Fibroblast of lung (primary cell): ENCODE data around the gene KCNK18. TPM values are rescaled to one million over a fixed set of nuclear protein-coding genes. Genes with fewer than 3 reads are reported as not detected.

Experiments
- DNase-seq, 2 donors: peaks; one replicate each; pipeline versions ENCODE4 v3.0.0 to v3.0.0-alpha.2; 2010; ENCODE audit warnings: low read depth in 2 of 2
- H2AFZ ChIP-seq: 2 replicates; pipeline ENCODE4 v1.5.1; 2012; ENCODE audit warnings: low read length, control low read depth, inconsistent platforms
- H3K27ac ChIP-seq: 2 replicates; pipeline ENCODE4 v1.5.1; 2011; ENCODE audit warnings: low read length, control low read depth; ENCODE audit not compliant: insufficient read depth
- H3K27me3 ChIP-seq: 2 replicates; pipeline ENCODE4 v1.5.1; 2011; ENCODE audit warnings: mild to moderate bottlenecking, low read length; ENCODE audit not compliant: control insufficient read depth, insufficient read depth
- H3K36me3 ChIP-seq: 2 replicates; pipeline ENCODE4 v1.5.1; 2011; ENCODE audit warnings: low read length; ENCODE audit not compliant: control insufficient read depth, insufficient read depth
- H3K4me1 ChIP-seq: 2 replicates; pipeline ENCODE4 v1.5.1; 2011; ENCODE audit warnings: low read length; ENCODE audit not compliant: control insufficient read depth, insufficient read depth; ENCODE audit errors: extremely low read depth
- H3K4me2 ChIP-seq: 2 replicates; pipeline ENCODE4 v1.5.1; 2011; ENCODE audit warnings: low read length, control low read depth; ENCODE audit not compliant: insufficient read depth; ENCODE audit errors: extremely low read depth
- H3K4me3 ChIP-seq, 4 experiments: fragments of 200-600 bp in 1 of 4; sonication (generic) in 1 of 4; replicated peaks in 1 of 4; 2 replicates each; pipeline ENCODE4 v1.5.1; 2011 to 2016; ENCODE audit warnings: low read length in 4 of 4, low read depth in 3 of 4, mild to moderate bottlenecking in 3 of 4, control low read depth in 2 of 4, inconsistent platforms in 1 of 4, mixed read lengths in 1 of 4; ENCODE audit not compliant: insufficient read depth in 1 of 4; ENCODE audit errors: control extremely low read depth in 1 of 4
- H3K79me2 ChIP-seq: 2 replicates; pipeline ENCODE4 v1.5.1; 2012; ENCODE audit warnings: mild to moderate bottlenecking, low read length, inconsistent platforms; ENCODE audit not compliant: control insufficient read depth, insufficient read depth
- H3K9ac ChIP-seq: 2 replicates; pipeline ENCODE4 v1.5.1; 2011; ENCODE audit warnings: mild to moderate bottlenecking, low read length, control low read depth; ENCODE audit not compliant: insufficient read depth
- H3K9me3 ChIP-seq: 2 replicates; pipeline ENCODE4 v1.5.1; 2012; ENCODE audit warnings: low read depth, low read length; ENCODE audit not compliant: control insufficient read depth, insufficient read depth
- H4K20me1 ChIP-seq: 2 replicates; pipeline ENCODE4 v1.5.1; 2011; ENCODE audit warnings: low read length; ENCODE audit not compliant: control insufficient read depth, insufficient read depth; ENCODE audit errors: extremely low read depth
- EZH2 ChIP-seq: IDR thresholded peaks from 2 replicates; pipeline ENCODE4 v1.5.1; 2012; ENCODE audit warnings: low read length, control low read depth, mild to moderate bottlenecking; ENCODE audit errors: missing control alignments
- polyA plus RNA-seq, 2 donors: library from polyadenylated mRNA; depleted of rRNA in 1 of 2; stranded (reverse) in 1 of 2; unstranded in 1 of 2; fragments of >200 nt; gene quantifications; 2 replicates each; pipeline ENCODE4 v1.2.1, GENCODE V29; 2011 to 2012; ENCODE audit warnings: missing spikeins in 1 of 2
- total RNA-seq: library from RNA; depleted of rRNA; stranded (reverse); fragments of >200 nt; gene quantifications from 2 replicates; pipeline ENCODE4 v1.2.1, GENCODE V29; 2014
- TF ChIP-seq, protein P1 (sequence below), 2 donors: IDR thresholded peaks in 1 of 2; conservative IDR thresholded peaks in 1 of 2; 1 replicate in 1 of 2; 2 replicates in 1 of 2; pipeline ENCODE4 v1.5.1; 2011 to 2012; ENCODE audit warnings: low read length in 2 of 2, control low read depth in 1 of 2, inconsistent platforms in 1 of 2, low read depth in 1 of 2, mild to moderate bottlenecking in 1 of 2

Gene KCNK18
- total and polyA plus RNA-seq, 2 donors (not counting 1 experiment from before 2014, with no cell fraction given): not detected

GRCh38 chr10:117158297-117158696, 39.0 kb upstream of the KCNK18 start:
- TF ChIP-seq EZH2: no peak
- TF ChIP-seq, protein P1, sequence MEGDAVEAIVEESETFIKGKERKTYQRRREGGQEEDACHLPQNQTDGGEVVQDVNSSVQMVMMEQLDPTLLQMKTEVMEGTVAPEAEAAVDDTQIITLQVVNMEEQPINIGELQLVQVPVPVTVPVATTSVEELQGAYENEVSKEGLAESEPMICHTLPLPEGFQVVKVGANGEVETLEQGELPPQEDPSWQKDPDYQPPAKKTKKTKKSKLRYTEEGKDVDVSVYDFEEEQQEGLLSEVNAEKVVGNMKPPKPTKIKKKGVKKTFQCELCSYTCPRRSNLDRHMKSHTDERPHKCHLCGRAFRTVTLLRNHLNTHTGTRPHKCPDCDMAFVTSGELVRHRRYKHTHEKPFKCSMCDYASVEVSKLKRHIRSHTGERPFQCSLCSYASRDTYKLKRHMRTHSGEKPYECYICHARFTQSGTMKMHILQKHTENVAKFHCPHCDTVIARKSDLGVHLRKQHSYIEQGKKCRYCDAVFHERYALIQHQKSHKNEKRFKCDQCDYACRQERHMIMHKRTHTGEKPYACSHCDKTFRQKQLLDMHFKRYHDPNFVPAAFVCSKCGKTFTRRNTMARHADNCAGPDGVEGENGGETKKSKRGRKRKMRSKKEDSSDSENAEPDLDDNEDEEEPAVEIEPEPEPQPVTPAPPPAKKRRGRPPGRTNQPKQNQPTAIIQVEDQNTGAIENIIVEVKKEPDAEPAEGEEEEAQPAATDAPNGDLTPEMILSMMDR (conservative IDR thresholded peaks at IDR 0.05 in 1 of 2, IDR thresholded peaks at IDR 0.05 in 1 of 2; ENCODE audit: low read depth in 1 of 2, low read length in 2 of 2): no peak
- Histone ChIP-seq H3K9ac (no peak overlapping the region), H3K27ac (no peak overlapping the region), H3K79me2 (no peaks in the 10 kb centered on the region), H3K4me1 (no peaks in the 10 kb centered on the region), H3K4me3 (no peak overlapping the region), H3K36me3 (no peaks in the 10 kb centered on the region), H2AFZ (no peak overlapping the region), H3K27me3 (peaks cover 15% of the 10 kb centered on the region), H4K20me1 (no peaks in the 10 kb centered on the region), H3K4me2 (no peak overlapping the region), H3K9me3 (no peaks in the 10 kb centered on the region)
- no peak for DNase-seq

GRCh38 chr10:117159390-117159789, 37.9 kb upstream of the KCNK18 start:
- Histone ChIP-seq H3K36me3 (no peaks in the 10 kb centered on the region), H3K4me2 (no peak overlapping the region), H3K27me3 (peaks cover 26% of the 10 kb centered on the region), H3K9me3 (no peaks in the 10 kb centered on the region), H2AFZ (no peak overlapping the region), H3K9ac (no peak overlapping the region), H3K27ac (no peak overlapping the region), H3K79me2 (no peaks in the 10 kb centered on the region), H4K20me1 (no peaks in the 10 kb centered on the region), H3K4me3 (no peak overlapping the region), H3K4me1 (no peaks in the 10 kb centered on the region)
- TF ChIP-seq EZH2: no peak
- TF ChIP-seq, protein P1 (conservative IDR thresholded peaks at IDR 0.05 in 1 of 2, IDR thresholded peaks at IDR 0.05 in 1 of 2; ENCODE audit: low read depth in 1 of 2, low read length in 2 of 2): no peak
- no peak for DNase-seq

DNA sequence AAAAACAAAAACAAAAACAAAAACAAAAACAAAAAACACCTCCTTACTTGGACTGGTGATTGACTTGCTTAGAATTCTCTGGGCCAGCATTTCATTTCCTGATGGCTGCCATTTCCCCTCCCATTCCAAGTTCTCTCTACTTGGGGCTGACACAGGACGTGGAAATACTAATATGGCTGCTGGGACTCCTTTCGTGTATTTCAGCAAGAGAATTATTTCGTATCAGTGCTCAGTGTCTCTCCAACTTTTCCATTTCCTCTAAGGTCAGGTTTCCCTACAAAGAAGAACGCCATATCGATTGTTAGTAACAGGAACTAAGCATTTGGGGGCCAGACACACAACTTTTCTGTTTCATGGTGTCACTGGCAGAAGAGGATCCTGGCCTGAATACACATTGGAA, 36.7 kb upstream of the KCNK18 start:
- H4K20me1 ChIP-seq: no peaks in the 10 kb centered on the region
- no peak overlapping the region for H3K9ac ChIP-seq
- H3K79me2 ChIP-seq: no peaks in the 10 kb centered on the region
- DNase-seq: no peak
- H3K4me1 ChIP-seq: no peaks in the 10 kb centered on the region
- H2AFZ ChIP-seq: no peak overlapping the region
- H3K36me3 ChIP-seq: no peaks in the 10 kb centered on the region
- no peak overlapping the region for H3K4me3 ChIP-seq
- no peak overlapping the region for H3K4me2 ChIP-seq
- peaks cover 34% of the 10 kb centered on the region for H3K27me3 ChIP-seq
- TF ChIP-seq, protein P1 (conservative IDR thresholded peaks at IDR 0.05 in 1 of 2, IDR thresholded peaks at IDR 0.05 in 1 of 2; ENCODE audit: low read depth in 1 of 2, low read length in 2 of 2): no peak
- no peak for TF ChIP-seq EZH2
- no peaks in the 10 kb centered on the region for H3K9me3 ChIP-seq
- no peak overlapping the region for H3K27ac ChIP-seq
